HEK293 (cell line): Measurements from ENCODE around the gene ZCCHC7.

Source experiments
- HOXC10 ChIP-seq: sonication (generic); formaldehyde crosslinking; IDR thresholded peaks from 2 replicates; pipeline ENCODE4 v1.8.1; 2023; ENCODE audit warnings: mild to moderate bottlenecking, missing genetic modification reagents
- KLF1 ChIP-seq: fragments of 450-650 bp; formaldehyde crosslinking; IDR thresholded peaks from 2 replicates; pipeline ENCODE4 v1.5.1; 2016; ENCODE audit warnings: missing biosample characterization, missing genetic modification characterization
- MYNN ChIP-seq: fragments of 450-650 bp; formaldehyde crosslinking; IDR thresholded peaks from 2 replicates; pipeline ENCODE4 v1.5.1; 2016; ENCODE audit warnings: missing biosample characterization, missing genetic modification characterization, borderline replicate concordance
- MZF1 ChIP-seq: fragments of 450-650 bp; formaldehyde crosslinking; IDR thresholded peaks from 2 replicates; pipeline ENCODE4 v1.5.1; 2017; ENCODE audit warnings: missing biosample characterization, missing genetic modification characterization, borderline replicate concordance
- ZBTB8A ChIP-seq: fragments of 450-650 bp; formaldehyde crosslinking; IDR thresholded peaks from 2 replicates; pipeline ENCODE4 v1.5.1; 2016; ENCODE audit warnings: missing biosample characterization, missing genetic modification characterization
- ZFP41 ChIP-seq: fragments of 450-650 bp; formaldehyde crosslinking; IDR thresholded peaks from 2 replicates; pipeline ENCODE4 v1.5.1; 2016; ENCODE audit warnings: missing biosample characterization, missing genetic modification characterization, borderline replicate concordance
- ZNF112 ChIP-seq: fragments of 450-650 bp; formaldehyde crosslinking; IDR thresholded peaks from 2 replicates; pipeline ENCODE4 v1.5.0; 2017; ENCODE audit warnings: missing biosample characterization, missing genetic modification characterization
- ZNF248 ChIP-seq: fragments of 450-650 bp; formaldehyde crosslinking; IDR thresholded peaks from 2 replicates; pipeline ENCODE4 v1.5.1; 2017; ENCODE audit warnings: missing biosample characterization, missing genetic modification characterization
- ZNF426 ChIP-seq: fragments of 450-650 bp; formaldehyde crosslinking; IDR thresholded peaks from 2 replicates; pipeline ENCODE4 v1.5.1; 2017; ENCODE audit warnings: missing biosample characterization, missing genetic modification characterization, mild to moderate bottlenecking, inconsistent platforms, moderate library complexity
- ZNF707 ChIP-seq: fragments of 450-650 bp; formaldehyde crosslinking; IDR thresholded peaks from 2 replicates; pipeline ENCODE4 v1.5.1; 2016; ENCODE audit warnings: missing biosample characterization, missing genetic modification characterization
- TF ChIP-seq, protein P1 (sequence below): fragments of 450-650 bp; formaldehyde crosslinking; IDR thresholded peaks from 2 replicates; pipeline ENCODE4 v1.5.1; 2016; ENCODE audit warnings: missing biosample characterization, missing genetic modification characterization

DNA sequence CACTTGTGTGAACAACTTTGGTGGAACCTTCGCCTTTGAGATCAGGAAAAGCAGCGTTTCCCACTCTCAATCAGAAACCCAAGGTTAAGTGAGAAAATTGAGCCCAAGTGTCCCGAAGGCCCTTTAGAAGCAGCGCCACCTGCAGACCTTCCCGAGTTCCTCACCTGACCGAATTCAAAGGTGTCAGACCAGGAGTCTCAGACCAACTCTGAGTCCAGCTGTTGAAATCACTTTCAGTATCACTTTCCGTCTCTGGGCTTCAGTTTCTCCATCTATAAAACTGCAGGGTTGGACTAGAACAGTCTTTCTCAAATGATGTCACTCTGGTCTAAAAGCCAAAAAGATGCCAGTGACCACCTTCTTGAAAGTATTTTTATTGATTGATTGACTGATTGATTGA lies 270.4 kb downstream of the ZCCHC7 start:
- TF ChIP-seq, protein P1, sequence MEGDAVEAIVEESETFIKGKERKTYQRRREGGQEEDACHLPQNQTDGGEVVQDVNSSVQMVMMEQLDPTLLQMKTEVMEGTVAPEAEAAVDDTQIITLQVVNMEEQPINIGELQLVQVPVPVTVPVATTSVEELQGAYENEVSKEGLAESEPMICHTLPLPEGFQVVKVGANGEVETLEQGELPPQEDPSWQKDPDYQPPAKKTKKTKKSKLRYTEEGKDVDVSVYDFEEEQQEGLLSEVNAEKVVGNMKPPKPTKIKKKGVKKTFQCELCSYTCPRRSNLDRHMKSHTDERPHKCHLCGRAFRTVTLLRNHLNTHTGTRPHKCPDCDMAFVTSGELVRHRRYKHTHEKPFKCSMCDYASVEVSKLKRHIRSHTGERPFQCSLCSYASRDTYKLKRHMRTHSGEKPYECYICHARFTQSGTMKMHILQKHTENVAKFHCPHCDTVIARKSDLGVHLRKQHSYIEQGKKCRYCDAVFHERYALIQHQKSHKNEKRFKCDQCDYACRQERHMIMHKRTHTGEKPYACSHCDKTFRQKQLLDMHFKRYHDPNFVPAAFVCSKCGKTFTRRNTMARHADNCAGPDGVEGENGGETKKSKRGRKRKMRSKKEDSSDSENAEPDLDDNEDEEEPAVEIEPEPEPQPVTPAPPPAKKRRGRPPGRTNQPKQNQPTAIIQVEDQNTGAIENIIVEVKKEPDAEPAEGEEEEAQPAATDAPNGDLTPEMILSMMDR (tag by site-specific recombination) = no peak
- TF ChIP-seq ZBTB8A (tag by site-specific recombination) = no peak
- no peak for TF ChIP-seq ZNF112 (tag by site-specific recombination)
- TF ChIP-seq MZF1 (tag by site-specific recombination) = no peak
- TF ChIP-seq ZNF248 (tag by site-specific recombination) = no peak
- no peak for TF ChIP-seq ZNF707 (tag by site-specific recombination)
- no peak for TF ChIP-seq MYNN
- TF ChIP-seq KLF1 = no peak
- no peak for TF ChIP-seq HOXC10 (CRISPR knock-in tag)
- no peak for TF ChIP-seq ZFP41
- TF ChIP-seq ZNF426 (tag by site-specific recombination) = no peak
